ENCODE results near the gene ABCA6.

DNA sequence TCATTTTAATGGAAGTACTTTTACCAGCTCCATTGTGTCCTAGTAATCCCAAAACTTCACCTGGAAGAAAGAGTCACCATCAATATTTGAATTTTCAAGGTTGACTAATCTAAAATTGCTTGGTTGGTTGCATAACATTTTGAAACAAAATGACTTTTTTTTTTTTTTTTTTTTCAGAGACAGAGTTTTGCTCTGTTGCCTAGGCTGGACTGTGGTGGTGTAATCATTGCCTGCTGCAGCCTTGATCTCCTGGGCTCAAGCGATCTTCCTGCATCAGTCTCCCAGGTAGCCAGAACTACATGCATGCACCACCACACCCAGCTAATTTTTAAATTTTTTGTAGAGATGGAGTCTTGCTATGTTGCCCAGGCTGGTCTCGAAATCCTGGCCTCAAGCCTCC is 12.6 kb upstream of the ABCA6 start:
- TF ChIP-seq, protein P1, sequence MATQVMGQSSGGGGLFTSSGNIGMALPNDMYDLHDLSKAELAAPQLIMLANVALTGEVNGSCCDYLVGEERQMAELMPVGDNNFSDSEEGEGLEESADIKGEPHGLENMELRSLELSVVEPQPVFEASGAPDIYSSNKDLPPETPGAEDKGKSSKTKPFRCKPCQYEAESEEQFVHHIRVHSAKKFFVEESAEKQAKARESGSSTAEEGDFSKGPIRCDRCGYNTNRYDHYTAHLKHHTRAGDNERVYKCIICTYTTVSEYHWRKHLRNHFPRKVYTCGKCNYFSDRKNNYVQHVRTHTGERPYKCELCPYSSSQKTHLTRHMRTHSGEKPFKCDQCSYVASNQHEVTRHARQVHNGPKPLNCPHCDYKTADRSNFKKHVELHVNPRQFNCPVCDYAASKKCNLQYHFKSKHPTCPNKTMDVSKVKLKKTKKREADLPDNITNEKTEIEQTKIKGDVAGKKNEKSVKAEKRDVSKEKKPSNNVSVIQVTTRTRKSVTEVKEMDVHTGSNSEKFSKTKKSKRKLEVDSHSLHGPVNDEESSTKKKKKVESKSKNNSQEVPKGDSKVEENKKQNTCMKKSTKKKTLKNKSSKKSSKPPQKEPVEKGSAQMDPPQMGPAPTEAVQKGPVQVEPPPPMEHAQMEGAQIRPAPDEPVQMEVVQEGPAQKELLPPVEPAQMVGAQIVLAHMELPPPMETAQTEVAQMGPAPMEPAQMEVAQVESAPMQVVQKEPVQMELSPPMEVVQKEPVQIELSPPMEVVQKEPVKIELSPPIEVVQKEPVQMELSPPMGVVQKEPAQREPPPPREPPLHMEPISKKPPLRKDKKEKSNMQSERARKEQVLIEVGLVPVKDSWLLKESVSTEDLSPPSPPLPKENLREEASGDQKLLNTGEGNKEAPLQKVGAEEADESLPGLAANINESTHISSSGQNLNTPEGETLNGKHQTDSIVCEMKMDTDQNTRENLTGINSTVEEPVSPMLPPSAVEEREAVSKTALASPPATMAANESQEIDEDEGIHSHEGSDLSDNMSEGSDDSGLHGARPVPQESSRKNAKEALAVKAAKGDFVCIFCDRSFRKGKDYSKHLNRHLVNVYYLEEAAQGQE (IDR thresholded peaks at IDR 0.05; ENCODE audit: insufficient read depth in 1 of 2, low read depth in 2 of 2, low read length in 2 of 2), result no peak
- TF ChIP-seq POLR2AphosphoS5 (IDR thresholded peaks at IDR 0.05; ENCODE audit: low read depth, low read length), result no peak

Data from PFSK-1 (cell line).